Stomach smooth muscle (tissue), 2 donors: ENCODE data around the gene TADA1.

ENCODE experiments used
- H3K27ac ChIP-seq: one replicate; pipeline ENCODE4 v1.7.0; 2013; ENCODE audit warnings: mild to moderate bottlenecking, low read length, inconsistent platforms
- H3K27me3 ChIP-seq, 2 donors: one replicate each; pipeline ENCODE4 v1.7.0; 2013; ENCODE audit warnings: low read length in 2 of 2; ENCODE audit not compliant: insufficient read depth in 2 of 2, control insufficient read depth in 1 of 2
- H3K36me3 ChIP-seq, 2 donors: one replicate each; pipeline ENCODE4 v1.7.0; 2013; ENCODE audit warnings: low read length in 2 of 2; ENCODE audit not compliant: control insufficient read depth in 2 of 2, insufficient read depth in 2 of 2
- H3K4me1 ChIP-seq: one replicate; pipeline ENCODE4 v1.7.0; 2013; ENCODE audit warnings: low read length; ENCODE audit not compliant: control insufficient read depth, insufficient read depth
- H3K4me3 ChIP-seq, 2 donors: one replicate each; pipeline ENCODE4 v1.7.0; 2013; ENCODE audit warnings: low read length in 2 of 2
- H3K9ac ChIP-seq, 2 donors: one replicate each; pipeline ENCODE4 v1.7.0; 2013; ENCODE audit warnings: low read length in 2 of 2, mild to moderate bottlenecking in 1 of 2
- H3K9me3 ChIP-seq, 2 donors: one replicate each; pipeline ENCODE4 v1.7.0; 2013; ENCODE audit warnings: low read length in 2 of 2; ENCODE audit not compliant: control insufficient read depth in 2 of 2
- donor health status: healthy.
- donor health status: Pancreatic carcinoma.

The TADA1 gene

DNA sequence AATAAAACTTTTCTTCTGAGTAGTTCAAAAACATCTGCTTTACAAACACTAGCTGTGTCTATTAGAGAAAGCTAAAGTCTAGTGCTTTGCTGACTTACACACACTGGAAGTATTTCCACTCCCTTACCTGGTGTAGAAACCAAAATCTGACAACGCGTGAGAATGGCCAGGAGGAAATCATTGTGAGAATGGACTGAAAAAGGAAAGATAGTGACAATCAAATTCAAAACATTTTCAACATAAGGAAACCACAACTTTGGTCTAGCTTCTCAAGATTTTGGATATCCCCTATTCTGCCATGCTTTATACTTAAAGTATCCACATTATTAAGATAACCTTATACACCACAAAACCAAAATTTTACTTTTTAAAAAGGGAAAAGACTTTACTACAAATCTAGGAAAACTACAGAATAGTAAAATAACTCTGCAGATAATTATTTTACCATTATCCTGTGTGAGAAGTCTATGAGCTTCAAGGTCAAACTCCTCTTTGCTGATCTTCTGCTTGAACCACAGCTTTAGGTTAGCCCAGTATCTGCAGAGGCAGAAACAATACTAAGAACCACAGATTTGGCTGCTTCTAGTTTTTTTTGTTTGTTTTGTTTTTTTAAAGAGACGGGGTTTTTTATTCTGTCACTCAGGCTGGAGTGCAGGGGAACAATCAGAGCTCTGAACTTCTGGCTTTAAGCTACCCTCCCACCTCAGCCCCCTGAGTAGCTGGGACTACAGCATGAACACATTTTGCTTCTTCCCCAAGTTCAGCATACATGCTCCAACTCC, 6.6 kb downstream of the TADA1 start:
- no peaks in the 10 kb centered on the region for H3K9me3 ChIP-seq
- no peak overlapping the region for H3K4me3 ChIP-seq
- H3K27ac ChIP-seq, result no peak overlapping the region
- no peak overlapping the region for H3K9ac ChIP-seq
- H3K4me1 ChIP-seq, result peaks cover 7% of the 10 kb centered on the region
- peaks cover 8 to 12% of the 10 kb centered on the region in 2 donors for H3K36me3 ChIP-seq
- H3K27me3 ChIP-seq, result no peaks in the 10 kb centered on the region

DNA sequence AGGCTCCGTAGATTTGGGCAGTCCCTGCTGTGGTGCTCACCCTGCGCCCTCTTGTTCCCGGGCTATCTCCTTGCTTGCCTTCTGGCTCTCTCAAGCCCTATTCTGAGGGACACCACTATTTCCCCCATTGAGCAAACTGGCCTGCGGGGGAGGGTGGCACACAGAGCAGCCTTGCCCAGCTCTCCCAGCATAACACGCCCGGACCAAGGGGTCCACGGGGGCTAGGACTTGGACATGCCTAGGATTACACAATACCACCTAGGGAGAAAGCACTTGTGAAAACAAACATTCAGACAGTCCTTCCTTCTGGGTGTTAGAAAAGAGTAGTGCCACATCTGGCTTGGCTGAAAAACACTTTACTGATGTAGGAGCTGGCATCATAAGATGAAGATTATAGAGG, 7.4 kb downstream of the TADA1 start:
- Histone ChIP-seq H3K36me3 (peaks cover 11 to 14% of the 10 kb centered on the region in 2 donors), H3K9me3 (no peaks in the 10 kb centered on the region), H3K27me3 (no peaks in the 10 kb centered on the region), H3K4me1 (peaks cover 7% of the 10 kb centered on the region), H3K27ac (no peak overlapping the region), H3K9ac (no peak overlapping the region), H3K4me3 (no peak overlapping the region)

DNA sequence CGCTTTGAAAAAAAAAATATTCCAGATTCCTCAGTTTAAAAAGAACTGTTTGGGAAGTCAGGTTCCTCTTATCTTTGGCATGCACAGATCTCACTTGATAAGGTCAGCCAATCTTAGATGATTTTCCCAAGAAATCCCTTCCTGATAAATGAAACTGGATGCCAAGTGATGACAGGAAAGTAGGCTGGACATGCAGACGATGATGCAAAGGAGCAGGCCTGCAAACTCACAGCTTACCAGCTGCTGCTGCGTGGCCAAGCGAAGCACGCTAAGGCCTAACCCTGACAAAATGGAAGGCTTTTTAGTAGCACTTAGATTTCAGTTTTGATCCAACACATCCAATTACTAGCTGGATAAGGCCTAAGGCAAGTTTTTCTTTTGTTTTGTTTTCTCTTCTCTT, 10.1 kb downstream of the TADA1 start:
- no peak overlapping the region for H3K4me3 ChIP-seq
- H3K36me3 ChIP-seq, result peaks cover 15 to 22% of the 10 kb centered on the region in 2 donors
- no peaks in the 10 kb centered on the region for H3K27me3 ChIP-seq
- H3K27ac ChIP-seq, result no peak overlapping the region
- no peak overlapping the region for H3K9ac ChIP-seq
- H3K9me3 ChIP-seq, result no peaks in the 10 kb centered on the region
- no peaks in the 10 kb centered on the region for H3K4me1 ChIP-seq

DNA sequence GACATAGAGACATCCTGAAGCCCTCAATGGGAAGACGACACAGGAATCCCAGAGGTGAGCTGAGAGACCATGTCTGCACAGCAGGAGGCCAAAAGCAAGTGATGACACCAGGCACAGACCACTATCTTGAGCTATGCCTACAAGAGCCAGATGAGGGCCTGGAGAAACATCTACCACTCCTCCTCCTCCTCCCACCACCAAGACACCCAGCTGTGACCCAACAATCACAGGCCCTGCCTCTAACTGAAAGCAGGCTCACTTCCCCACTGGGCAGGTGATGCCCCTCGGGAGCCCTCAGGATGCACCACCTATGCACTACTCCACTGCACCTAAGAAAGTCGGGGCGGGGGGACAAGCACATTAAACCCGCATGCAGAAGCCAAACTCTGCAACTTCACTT, 16.5 kb downstream of the TADA1 start:
- H3K4me3 ChIP-seq, result no peak overlapping the region
- H3K36me3 ChIP-seq, result peaks cover 35% of the 10 kb centered on the region in 2 donors
- no peaks in the 10 kb centered on the region for H3K27me3 ChIP-seq
- no peak overlapping the region for H3K27ac ChIP-seq
- no peaks in the 10 kb centered on the region for H3K4me1 ChIP-seq
- H3K9ac ChIP-seq, result no peak overlapping the region
- H3K9me3 ChIP-seq, result no peaks in the 10 kb centered on the region

DNA sequence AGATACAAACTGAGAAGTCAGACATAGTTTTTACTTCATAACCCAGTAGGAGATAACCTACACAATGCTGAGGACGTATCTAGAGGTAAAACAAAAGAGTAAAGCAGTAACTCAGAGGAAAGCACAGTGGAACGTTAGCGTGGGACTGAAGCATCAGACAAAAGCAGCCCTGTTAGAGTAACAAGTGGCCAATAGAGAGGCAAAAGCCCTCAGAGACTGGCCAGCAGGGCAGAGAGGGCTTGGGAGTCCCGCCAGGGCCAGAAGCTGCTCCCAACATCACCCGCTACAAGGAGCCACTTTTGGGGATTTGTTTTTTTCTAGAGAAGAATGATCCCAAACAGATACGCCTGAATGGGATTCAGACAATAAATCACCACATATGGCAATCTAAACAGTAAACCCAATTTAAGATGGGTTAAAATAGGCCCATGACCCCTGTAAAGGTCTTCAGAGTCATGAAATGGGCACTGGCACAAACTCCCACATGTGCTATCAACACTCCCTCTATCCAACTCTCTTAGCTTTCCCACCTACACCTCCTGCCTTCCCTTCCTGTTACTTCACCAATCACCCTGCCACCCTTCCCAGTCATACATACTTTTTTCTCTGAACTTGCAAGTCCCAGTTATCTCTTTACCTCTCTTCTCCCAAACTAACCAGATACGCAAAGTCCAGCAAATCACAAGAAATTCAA, 17.2 kb downstream of the TADA1 start:
- peaks cover 35 to 36% of the 10 kb centered on the region in 2 donors for H3K36me3 ChIP-seq

DNA sequence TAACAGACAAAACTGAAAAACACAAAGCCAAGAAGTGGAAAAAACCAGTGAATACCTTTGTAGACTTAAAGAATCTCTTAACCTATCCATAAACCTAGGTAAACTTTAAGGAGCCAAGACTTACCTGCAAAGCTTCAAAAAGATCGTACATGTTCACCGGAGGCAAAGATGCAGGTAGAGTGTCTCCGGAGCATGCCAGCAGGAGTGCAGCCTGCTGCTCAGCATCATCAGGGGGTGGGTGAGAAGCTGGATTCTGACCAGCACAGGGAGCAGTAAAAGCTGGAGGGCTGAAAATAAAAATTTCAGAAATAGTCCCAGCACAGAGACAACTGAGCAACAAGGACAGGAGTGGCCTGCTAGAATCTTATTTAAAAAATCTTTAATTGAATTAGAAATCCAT, 18.1 kb downstream of the TADA1 start:
- Histone ChIP-seq H3K4me3 (no peak overlapping the region), H3K36me3 (peaks cover 39 to 45% of the 10 kb centered on the region in 2 donors), H3K27ac (no peak overlapping the region), H3K27me3 (no peaks in the 10 kb centered on the region), H3K9me3 (no peaks in the 10 kb centered on the region), H3K9ac (no peak overlapping the region), H3K4me1 (no peaks in the 10 kb centered on the region)

More for the DNA sequence above, 17.2 kb downstream of the TADA1 start:
- Histone ChIP-seq H3K27ac (no peak overlapping the region), H3K9me3 (no peaks in the 10 kb centered on the region), H3K27me3 (no peaks in the 10 kb centered on the region), H3K9ac (no peak overlapping the region), H3K4me3 (no peak overlapping the region), H3K4me1 (no peaks in the 10 kb centered on the region)

DNA sequence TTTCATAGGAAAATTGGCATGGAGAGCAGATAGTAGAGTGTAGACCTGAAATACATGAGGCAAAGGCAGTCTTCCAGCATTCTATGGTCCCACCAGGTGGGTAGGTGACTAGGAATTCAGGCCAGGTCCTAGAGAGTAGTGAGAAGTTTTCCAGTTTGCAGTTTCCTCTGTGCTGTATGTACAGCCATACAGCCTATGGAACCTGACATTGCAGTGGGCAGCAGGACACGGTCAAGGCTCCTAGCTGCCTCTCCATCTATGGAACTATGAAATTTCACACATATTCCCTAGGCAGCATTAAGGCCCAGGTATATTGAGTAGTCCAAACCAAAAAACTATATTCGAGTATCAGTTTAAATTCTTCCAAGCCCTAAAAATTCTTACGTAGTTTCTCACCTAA, 20.5 kb downstream of the TADA1 start:
- Histone ChIP-seq H3K4me3 (no peak overlapping the region), H3K4me1 (no peaks in the 10 kb centered on the region), H3K27ac (no peak overlapping the region), H3K9me3 (no peaks in the 10 kb centered on the region), H3K36me3 (peaks cover 52 to 62% of the 10 kb centered on the region in 2 donors), H3K27me3 (no peaks in the 10 kb centered on the region), H3K9ac (no peak overlapping the region)

DNA sequence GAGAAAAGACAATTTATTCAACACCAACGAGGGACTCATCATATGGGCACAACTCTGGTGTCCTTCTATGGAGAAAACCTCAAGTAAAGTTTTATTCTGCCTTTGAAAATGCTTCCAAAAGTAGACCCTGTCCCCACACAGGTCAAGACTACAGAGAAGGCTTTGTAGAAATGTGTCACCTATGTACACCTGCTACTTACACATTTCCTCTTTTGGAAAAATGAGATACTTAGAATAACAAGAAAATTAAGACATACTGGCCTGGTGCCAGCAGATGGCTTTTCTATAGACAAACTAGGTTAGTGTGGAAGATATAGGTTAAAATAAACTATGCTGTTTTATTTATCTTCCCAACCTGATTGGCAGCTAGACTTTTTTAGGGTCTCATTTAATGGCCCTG, 23.1 kb downstream of the TADA1 start:
- Histone ChIP-seq H3K36me3 (peaks cover 67 to 75% of the 10 kb centered on the region in 2 donors), H3K4me1 (no peaks in the 10 kb centered on the region), H3K9ac (no peak overlapping the region), H3K9me3 (no peaks in the 10 kb centered on the region), H3K27me3 (no peaks in the 10 kb centered on the region), H3K27ac (no peak overlapping the region), H3K4me3 (no peak overlapping the region)

DNA sequence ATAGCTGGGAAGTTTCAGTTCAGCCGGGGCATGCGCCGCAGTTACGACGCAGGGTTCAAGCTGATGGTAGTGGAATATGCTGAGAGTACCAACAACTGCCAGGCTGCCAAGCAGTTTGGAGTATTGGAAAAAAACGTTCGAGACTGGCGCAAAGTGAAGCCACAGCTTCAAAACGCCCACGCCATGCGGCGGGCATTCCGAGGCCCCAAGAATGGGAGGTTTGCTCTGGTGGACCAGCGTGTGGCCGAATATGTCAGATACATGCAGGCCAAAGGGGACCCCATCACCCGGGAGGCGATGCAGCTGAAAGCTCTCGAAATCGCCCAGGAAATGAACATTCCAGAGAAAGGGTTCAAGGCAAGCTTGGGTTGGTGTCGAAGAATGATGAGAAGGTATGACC, 26.9 kb downstream of the TADA1 start:
- H3K27ac ChIP-seq, result no peak overlapping the region
- H3K4me3 ChIP-seq, result no peak overlapping the region
- peaks cover 64 to 79% of the 10 kb centered on the region in 2 donors for H3K36me3 ChIP-seq
- H3K9ac ChIP-seq, result no peak overlapping the region
- H3K9me3 ChIP-seq, result no peaks in the 10 kb centered on the region
- peaks cover 10% of the 10 kb centered on the region for H3K4me1 ChIP-seq
- H3K27me3 ChIP-seq, result no peaks in the 10 kb centered on the region

DNA sequence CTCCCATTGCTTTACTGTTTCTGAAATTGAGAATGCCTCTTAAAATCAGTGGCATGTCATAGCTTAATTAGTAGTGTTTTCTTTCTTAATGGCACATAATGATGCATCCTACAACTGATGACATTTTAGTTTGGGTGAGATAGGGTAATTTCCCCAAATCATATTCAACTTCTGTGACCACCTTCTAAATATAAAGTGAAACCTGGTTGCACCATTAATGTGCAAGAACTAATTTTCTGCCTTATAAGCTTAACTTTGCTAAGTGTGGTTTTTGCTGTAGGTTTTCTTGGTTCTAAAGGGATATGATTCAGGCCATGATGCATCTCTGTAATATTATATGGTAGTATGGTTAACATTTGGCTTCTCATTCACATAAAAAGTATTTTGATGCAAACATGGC, 27.9 kb downstream of the TADA1 start:
- no peak overlapping the region for H3K27ac ChIP-seq
- peaks cover 57 to 78% of the 10 kb centered on the region in 2 donors for H3K36me3 ChIP-seq
- peaks cover 19% of the 10 kb centered on the region for H3K4me1 ChIP-seq
- no peaks in the 10 kb centered on the region for H3K27me3 ChIP-seq
- H3K9ac ChIP-seq, result no peak overlapping the region
- no peaks in the 10 kb centered on the region for H3K9me3 ChIP-seq
- H3K4me3 ChIP-seq, result no peak overlapping the region

DNA sequence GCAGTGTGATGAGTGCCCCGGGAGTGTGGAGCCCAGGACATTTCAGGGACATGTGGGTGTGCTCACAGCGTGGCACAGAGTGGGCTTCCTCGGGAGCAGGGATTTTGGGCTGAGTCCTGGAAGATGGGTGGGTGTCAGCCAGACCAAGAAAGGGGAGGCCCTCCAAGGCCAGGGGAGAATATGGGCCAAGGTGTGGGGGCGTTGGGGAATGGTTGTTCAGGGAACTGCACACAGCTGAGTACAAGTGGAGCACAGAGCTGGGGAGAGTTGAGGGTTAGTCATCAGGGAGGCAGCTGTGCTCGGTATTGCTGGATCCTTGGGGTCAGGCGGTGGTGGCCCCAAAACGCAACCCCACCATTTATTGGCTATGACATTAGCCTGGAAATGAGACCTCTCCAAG, 31.3 kb downstream of the TADA1 start:
- peak overlapping the region; percentile 31 for H3K27ac ChIP-seq
- no peak overlapping the region for H3K9ac ChIP-seq
- peaks cover 45 to 66% of the 10 kb centered on the region in 2 donors for H3K36me3 ChIP-seq
- no peak overlapping the region for H3K4me3 ChIP-seq
- H3K4me1 ChIP-seq, result peaks cover 47% of the 10 kb centered on the region
- no peaks in the 10 kb centered on the region for H3K9me3 ChIP-seq
- H3K27me3 ChIP-seq, result no peaks in the 10 kb centered on the region
